ENCODE measurements around the gene KCNK7.

- no peak for TF ChIP-seq POLR2AphosphoS5 (IDR thresholded peaks at IDR 0.05; ENCODE audit: low read depth, low read length)
- TF ChIP-seq POLR2A (IDR thresholded peaks at IDR 0.05; ENCODE audit: low read depth, low read length): no peak
- no peak for TF ChIP-seq POU2F2 (IDR thresholded peaks at IDR 0.05; ENCODE audit: low read depth, low read length)
- TF ChIP-seq TAF1 (IDR thresholded peaks at IDR 0.05; ENCODE audit: low read depth, low read length): no peak
Measured at GRCh38 chr11:65574109-65574810, 21.3 kb downstream of the KCNK7 start.

All from GM12891 (cell line).